ENCODE results near the gene CCP110.

CCP110 gene

DNA sequence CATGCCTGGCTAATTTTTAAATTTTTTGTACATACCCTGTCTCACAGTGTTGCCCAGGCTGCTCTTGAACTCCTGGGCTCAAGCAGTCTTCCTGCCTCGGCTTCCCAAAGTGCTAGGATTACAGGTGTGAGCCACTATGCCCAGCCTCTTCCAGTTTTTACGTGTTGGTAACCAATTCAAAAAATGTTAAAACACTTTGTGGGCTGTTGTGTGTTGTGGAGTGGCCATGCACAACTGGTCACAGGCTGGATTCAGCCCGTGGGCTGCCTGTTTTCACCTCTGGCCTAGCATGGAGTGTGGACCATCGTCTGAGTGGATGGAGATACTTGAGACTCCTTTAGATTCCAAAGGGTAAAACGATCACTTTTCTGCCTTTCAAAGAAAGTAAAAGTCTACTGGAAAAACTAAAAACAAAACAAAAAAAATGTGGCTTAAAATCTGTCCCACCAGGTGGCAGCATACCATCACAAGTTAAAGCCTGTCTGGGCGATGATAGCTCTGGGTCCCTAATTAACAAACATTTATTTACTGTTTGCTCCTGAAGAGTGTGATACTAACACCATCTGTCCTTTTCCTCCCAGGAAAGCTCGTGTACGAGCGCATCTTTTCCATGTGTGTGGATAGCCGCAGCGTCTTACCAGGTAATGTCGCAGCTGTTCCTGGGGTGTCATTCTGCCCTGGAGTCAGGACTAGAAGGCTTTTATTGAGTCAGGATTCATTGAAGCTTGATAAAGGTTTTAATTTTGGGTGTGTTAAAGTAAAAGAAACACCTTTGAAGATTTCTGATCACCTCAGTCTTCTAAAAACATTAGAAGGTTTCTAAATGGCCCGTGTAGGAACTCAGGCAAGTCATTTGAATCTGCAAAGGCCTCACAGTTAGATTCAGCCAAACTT lies 77.6 kb downstream of the CCP110 start:
- DNase-seq, result peak; percentile 11 to 19

All from Kasumi-1 (cell line).